ENCODE data around the gene ADAP1.

GRCh38 chr7:911791-912480 is 42.5 kb downstream of the ADAP1 start:
- no peak for TF ChIP-seq CTCF (conservative IDR thresholded peaks at IDR 0.05 in 1 of 2, IDR thresholded peaks at IDR 0.05 in 1 of 2; ENCODE audit: extremely low read depth in 1 of 2, insufficient read depth in 1 of 2, low read depth in 1 of 2, low read length in 2 of 2)
- TF ChIP-seq EZH2 (IDR thresholded peaks at IDR 0.05; ENCODE audit: borderline replicate concordance, low read length): no peak
